Neural cell (in vitro differentiated cells): ENCODE data around the gene ALK. TPM values are rescaled to one million over a fixed set of nuclear protein-coding genes. Genes with fewer than 3 reads are reported as not detected.

ENCODE experiments used
- H2AFZ ChIP-seq: fragments of 200-600, 300-800 bp; sonication (generic), shearing (Covaris generic); 2 replicates; pipeline ENCODE4 v1.6.0; 2014; ENCODE audit warnings: low read depth, mild to moderate bottlenecking, antibody characterized with exemption, low read length, moderate library complexity
- H3F3A ChIP-seq: fragments of 200-600 bp; shearing (Covaris generic); 2 replicates; pipeline ENCODE4 v1.6.1; 2016; ENCODE audit warnings: mild to moderate bottlenecking, moderate library complexity, mixed read lengths, antibody characterized with exemption, low read length; ENCODE audit not compliant: insufficient read depth, poor library complexity, severe bottlenecking
- H3K27ac ChIP-seq: fragments of 200-600, 300-800 bp; sonication (generic), shearing (Covaris generic); 2 replicates; pipeline ENCODE4 v1.5.1; 2014; ENCODE audit warnings: mild to moderate bottlenecking, low read length, moderate library complexity
- H3K27me3 ChIP-seq: fragments of 300-800, 200-600 bp; sonication (generic), shearing (Covaris generic); 2 replicates; pipeline ENCODE4 v1.6.0; 2014; ENCODE audit warnings: mild to moderate bottlenecking, low read depth, low read length, moderate library complexity; ENCODE audit not compliant: insufficient read depth
- H3K36me3 ChIP-seq: fragments of 300-800, 200-600 bp; sonication (generic), shearing (Covaris generic); 2 replicates; pipeline ENCODE4 v1.5.1; 2014; ENCODE audit warnings: mild to moderate bottlenecking, antibody characterized with exemption, low read length, moderate library complexity; ENCODE audit not compliant: insufficient read depth
- H3K4me2 ChIP-seq: fragments of 300-800, 200-600 bp; sonication (generic), shearing (Covaris generic); 2 replicates; pipeline ENCODE4 v1.6.0; 2014; ENCODE audit warnings: mild to moderate bottlenecking, low read length
- H3K4me3 ChIP-seq: fragments of 300-800, 200-600 bp; sonication (generic), shearing (Covaris generic); 2 replicates; pipeline ENCODE4 v1.5.1; 2014; ENCODE audit warnings: mild to moderate bottlenecking, low read length, moderate library complexity
- H3K79me2 ChIP-seq: fragments of 200-600 bp; shearing (Covaris generic); replicated peaks from 2 replicates; pipeline ENCODE4 v1.6.0; 2014; ENCODE audit warnings: mild to moderate bottlenecking, low read length, moderate library complexity; ENCODE audit not compliant: insufficient read depth
- H3K9ac ChIP-seq: fragments of 300-800, 200-600 bp; sonication (generic), shearing (Covaris generic); 2 replicates; pipeline ENCODE4 v1.6.1; 2016; ENCODE audit warnings: mild to moderate bottlenecking, low read length, mixed read lengths
- H3K9me2 ChIP-seq: fragments of 200-600 bp; shearing (Covaris generic); 2 replicates; pipeline ENCODE4 v1.6.1; 2016; ENCODE audit warnings: mild to moderate bottlenecking, low read length, mixed read lengths; ENCODE audit not compliant: insufficient read depth
- H3K9me3 ChIP-seq: fragments of 200-600, 300-800 bp; sonication (generic), shearing (Covaris generic); 2 replicates; pipeline ENCODE4 v1.6.1; 2016; ENCODE audit warnings: mild to moderate bottlenecking, mixed run types, low read length, moderate library complexity, mixed read lengths
- H4K20me1 ChIP-seq: fragments of 200-600 bp; shearing (Covaris generic); 2 replicates; pipeline ENCODE4 v1.6.1; 2016; ENCODE audit warnings: mild to moderate bottlenecking, mixed run types; ENCODE audit not compliant: insufficient read depth
- CTCF ChIP-seq: fragments of 450-650 bp; IDR thresholded peaks from 2 replicates; pipeline ENCODE4 v1.5.1; 2014; ENCODE audit warnings: antibody characterized with exemption, mild to moderate bottlenecking, moderate library complexity; ENCODE audit not compliant: poor library complexity, severe bottlenecking
- EP300 ChIP-seq: fragments of 450-650 bp; conservative IDR thresholded peaks from 2 replicates; pipeline ENCODE4 v1.6.1; 2014; ENCODE audit warnings: antibody characterized with exemption, mild to moderate bottlenecking, moderate library complexity; ENCODE audit not compliant: poor library complexity, severe bottlenecking
- EZH2 ChIP-seq: fragments of 200-600, 300-800 bp; shearing (Covaris generic), sonication (generic); IDR thresholded peaks from 2 replicates; pipeline ENCODE4 v1.6.1; 2014; ENCODE audit warnings: antibody characterized with exemption, low read length, borderline replicate concordance, mild to moderate bottlenecking; ENCODE audit not compliant: insufficient read depth, poor library complexity, severe bottlenecking
- MXI1 ChIP-seq: fragments of 450-650 bp; conservative IDR thresholded peaks from 2 replicates; pipeline ENCODE4 v1.6.1; 2014; ENCODE audit warnings: antibody characterized with exemption, mild to moderate bottlenecking; ENCODE audit not compliant: poor library complexity, severe bottlenecking
- POLR2AphosphoS5 ChIP-seq: IDR thresholded peaks from 2 replicates; pipeline ENCODE4 v1.6.1; 2012
- RAD21 ChIP-seq: fragments of 450-650 bp; conservative IDR thresholded peaks from 2 replicates; pipeline ENCODE4 v1.6.1; 2014; ENCODE audit warnings: antibody characterized with exemption, mild to moderate bottlenecking, moderate library complexity
- REST ChIP-seq: IDR thresholded peaks from 2 replicates; pipeline ENCODE4 v1.6.1; 2012; ENCODE audit warnings: borderline replicate concordance
- SMC3 ChIP-seq: fragments of 450-650 bp; conservative IDR thresholded peaks from 2 replicates; pipeline ENCODE4 v1.6.1; 2014; ENCODE audit warnings: antibody characterized with exemption, mild to moderate bottlenecking, moderate library complexity; ENCODE audit not compliant: poor library complexity
- TAF1 ChIP-seq: IDR thresholded peaks from 2 replicates; pipeline ENCODE4 v1.6.1; 2012; ENCODE audit warnings: low read depth
- polyA plus RNA-seq: library from polyadenylated mRNA; depleted of rRNA; stranded (reverse); fragments of >200 nt; gene quantifications from 2 replicates; pipeline ENCODE4 v1.2.3, GENCODE V29; 2014

The ALK gene
- polyA plus RNA-seq, 1 donor from 2014 or later: 7.1 TPM

- no peaks in the 10 kb centered on the region for H4K20me1 ChIP-seq
- H3K79me2 ChIP-seq: no peaks in the 10 kb centered on the region
- TF ChIP-seq POLR2AphosphoS5: no peak
- no peak for TF ChIP-seq REST
- no peak for TF ChIP-seq EP300
- TF ChIP-seq RAD21: no peak
- TF ChIP-seq SMC3: no peak
- H3K27me3 ChIP-seq: no peaks in the 10 kb centered on the region
- no peaks in the 10 kb centered on the region for H3K9me2 ChIP-seq
- H3K27ac ChIP-seq: no peak overlapping the region
- H3K4me2 ChIP-seq: no peak overlapping the region
- no peak overlapping the region for H3K4me3 ChIP-seq
- H3K36me3 ChIP-seq: no peaks in the 10 kb centered on the region
- H3K9ac ChIP-seq: no peak overlapping the region
- no peaks in the 10 kb centered on the region for H3K9me3 ChIP-seq
- no peaks in the 10 kb centered on the region for H3F3A ChIP-seq
- H2AFZ ChIP-seq: no peak overlapping the region
These were observed 552.7 kb downstream of the ALK start for GRCh38 chr2:29368659-29369040.

- Histone ChIP-seq H3K4me3 (no peak overlapping the region), H3K36me3 (no peaks in the 10 kb centered on the region), H3K79me2 (no peaks in the 10 kb centered on the region), H3K9me3 (no peaks in the 10 kb centered on the region), H4K20me1 (no peaks in the 10 kb centered on the region), H2AFZ (no peak overlapping the region), H3K27ac (no peak overlapping the region), H3K9me2 (no peaks in the 10 kb centered on the region), H3F3A (no peaks in the 10 kb centered on the region), H3K4me2 (no peak overlapping the region), H3K27me3 (no peaks in the 10 kb centered on the region), H3K9ac (no peak overlapping the region)
- TF ChIP-seq SMC3: no peak
- TF ChIP-seq POLR2AphosphoS5: no peak
- no peak for TF ChIP-seq RAD21
- TF ChIP-seq EZH2: no peak
- no peak for TF ChIP-seq MXI1
- TF ChIP-seq TAF1: no peak
- TF ChIP-seq EP300: no peak
- TF ChIP-seq REST: no peak
- TF ChIP-seq CTCF: no peak
These were observed 553.3 kb downstream of the ALK start for GRCh38 chr2:29367986-29368658.
